ENCODE data around the gene SPNS2. TPM values are rescaled to one million over a fixed set of nuclear protein-coding genes. Genes with fewer than 3 reads are reported as not detected.

The SPNS2 gene
- total and polyA plus RNA-seq, 2 donors (not counting 1 experiment from before 2014, with no cell fraction given): 0.48 TPM; not detected in 1

GRCh38 chr17:4479340-4479981 lies 19.2 kb upstream of the SPNS2 start:
- no peak for ATAC-seq (ENCODE audit: low read depth)
- ChIA-PET CTCF (no interaction called here), POLR2A (no interaction called here)
- DNase-seq: no peak
- H3K9me3 Mint-ChIP-seq (ENCODE audit: insufficient read depth): no peaks in the 10 kb centered on the region
- no peaks in the 10 kb centered on the region for H3K9me3 ChIP-seq (ENCODE audit: control extremely low read depth in 1 of 3, control insufficient read depth in 2 of 3, insufficient read depth in 1 of 3, low read length in 2 of 3)
- no peak overlapping the region for H3K4me3 Mint-ChIP-seq
- no peak overlapping the region for H3K4me2 ChIP-seq (replicated peaks; ENCODE audit: low read depth, low read length, poor library complexity, severe bottlenecking)
- WGBS (ENCODE audit: insufficient coverage): 92% methylated on average over 7 of the region's 8 CpGs
- no peaks in the 10 kb centered on the region for H4K20me1 ChIP-seq (ENCODE audit: control insufficient read depth, insufficient read depth, low read length, poor library complexity, severe bottlenecking)
- H3K27me3 Mint-ChIP-seq: peaks cover 7% of the 10 kb centered on the region
- H3K4me1 Mint-ChIP-seq: peaks cover 17% of the 10 kb centered on the region
- no peak overlapping the region for H2AFZ ChIP-seq (ENCODE audit: insufficient read depth, low read depth, low read length, poor library complexity, severe bottlenecking)
- intact Hi-C loops (cut with micrococcal nuclease): no loop called here
- no peak overlapping the region for H3K4me3 ChIP-seq (ENCODE audit: control extremely low read depth in 1 of 5, extremely low read depth in 1 of 5, insufficient read depth in 1 of 5, low read depth in 2 of 5, low read length in 4 of 5)
- peaks cover 9 to 12% of the 10 kb centered on the region in 2 donors for H3K4me1 ChIP-seq (ENCODE audit: control insufficient read depth in 2 of 2, insufficient read depth in 2 of 2, low read length in 2 of 2)
- no peaks in the 10 kb centered on the region for H3K36me3 ChIP-seq (replicated peaks in 1 of 2; ENCODE audit: control extremely low read depth in 1 of 2, control insufficient read depth in 1 of 2, extremely low read depth in 1 of 2, insufficient read depth in 2 of 2, low read length in 1 of 2)
- H3K27ac Mint-ChIP-seq: no peak overlapping the region
- no peaks in the 10 kb centered on the region for H3K79me2 ChIP-seq (ENCODE audit: control insufficient read depth, insufficient read depth, low read length)
- TF ChIP-seq EZH2 (IDR thresholded peaks at IDR 0.05; ENCODE audit: borderline replicate concordance, insufficient read depth, low read depth, low read length, poor library complexity, severe bottlenecking): no peak
- TF ChIP-seq, protein P1, sequence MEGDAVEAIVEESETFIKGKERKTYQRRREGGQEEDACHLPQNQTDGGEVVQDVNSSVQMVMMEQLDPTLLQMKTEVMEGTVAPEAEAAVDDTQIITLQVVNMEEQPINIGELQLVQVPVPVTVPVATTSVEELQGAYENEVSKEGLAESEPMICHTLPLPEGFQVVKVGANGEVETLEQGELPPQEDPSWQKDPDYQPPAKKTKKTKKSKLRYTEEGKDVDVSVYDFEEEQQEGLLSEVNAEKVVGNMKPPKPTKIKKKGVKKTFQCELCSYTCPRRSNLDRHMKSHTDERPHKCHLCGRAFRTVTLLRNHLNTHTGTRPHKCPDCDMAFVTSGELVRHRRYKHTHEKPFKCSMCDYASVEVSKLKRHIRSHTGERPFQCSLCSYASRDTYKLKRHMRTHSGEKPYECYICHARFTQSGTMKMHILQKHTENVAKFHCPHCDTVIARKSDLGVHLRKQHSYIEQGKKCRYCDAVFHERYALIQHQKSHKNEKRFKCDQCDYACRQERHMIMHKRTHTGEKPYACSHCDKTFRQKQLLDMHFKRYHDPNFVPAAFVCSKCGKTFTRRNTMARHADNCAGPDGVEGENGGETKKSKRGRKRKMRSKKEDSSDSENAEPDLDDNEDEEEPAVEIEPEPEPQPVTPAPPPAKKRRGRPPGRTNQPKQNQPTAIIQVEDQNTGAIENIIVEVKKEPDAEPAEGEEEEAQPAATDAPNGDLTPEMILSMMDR (IDR thresholded peaks at IDR 0.05): no peak
- no peak overlapping the region for H3K27ac ChIP-seq (ENCODE audit: low read length in 2 of 2)
- H3K27me3 ChIP-seq (replicated peaks in 1 of 4; ENCODE audit: control extremely low read depth in 1 of 4, control insufficient read depth in 3 of 4, insufficient read depth in 4 of 4, low read length in 3 of 4): no peaks in the 10 kb centered on the region
- no peak overlapping the region for H3K9ac ChIP-seq (ENCODE audit: low read length)

- Histone ChIP-seq H3K4me1 (ENCODE audit: control insufficient read depth in 2 of 2, insufficient read depth in 2 of 2, low read length in 2 of 2) (peaks cover 9 to 12% of the 10 kb centered on the region in 2 donors), H3K4me3 (ENCODE audit: control extremely low read depth in 1 of 5, extremely low read depth in 1 of 5, insufficient read depth in 1 of 5, low read depth in 2 of 5, low read length in 4 of 5) (no peak overlapping the region), H3K36me3 (replicated peaks in 1 of 2; ENCODE audit: control extremely low read depth in 1 of 2, control insufficient read depth in 1 of 2, extremely low read depth in 1 of 2, insufficient read depth in 2 of 2, low read length in 1 of 2) (no peaks in the 10 kb centered on the region), H3K4me2 (replicated peaks; ENCODE audit: low read depth, low read length, poor library complexity, severe bottlenecking) (no peak overlapping the region), H4K20me1 (ENCODE audit: control insufficient read depth, insufficient read depth, low read length, poor library complexity, severe bottlenecking) (no peaks in the 10 kb centered on the region), H3K79me2 (ENCODE audit: control insufficient read depth, insufficient read depth, low read length) (no peaks in the 10 kb centered on the region), H3K27me3 (replicated peaks in 1 of 4; ENCODE audit: control extremely low read depth in 1 of 4, control insufficient read depth in 3 of 4, insufficient read depth in 4 of 4, low read length in 3 of 4) (no peaks in the 10 kb centered on the region), H3K27ac (ENCODE audit: low read length in 2 of 2) (no peak overlapping the region), H2AFZ (ENCODE audit: insufficient read depth, low read depth, low read length, poor library complexity, severe bottlenecking) (peak overlapping the region; percentile 76), H3K9me3 (ENCODE audit: control extremely low read depth in 1 of 3, control insufficient read depth in 2 of 3, insufficient read depth in 1 of 3, low read length in 2 of 3) (no peaks in the 10 kb centered on the region), H3K9ac (ENCODE audit: low read length) (no peak overlapping the region)
- intact Hi-C loops (cut with micrococcal nuclease): no loop called here
- Mint-ChIP-seq H3K9me3 (ENCODE audit: insufficient read depth) (no peaks in the 10 kb centered on the region), H3K4me1 (peaks cover 20% of the 10 kb centered on the region), H3K27ac (no peak overlapping the region), H3K27me3 (peaks cover 1% of the 10 kb centered on the region), H3K4me3 (no peak overlapping the region)
- CTCF ChIA-PET: interaction anchor here (1.1 kb wide), 1 partner anchor 86 kb away, joined by 3 read pairs; no protein-coding TSS in a partner anchor
- TF ChIP-seq, protein P1 (IDR thresholded peaks at IDR 0.05): no peak
- TF ChIP-seq EZH2 (IDR thresholded peaks at IDR 0.05; ENCODE audit: borderline replicate concordance, insufficient read depth, low read depth, low read length, poor library complexity, severe bottlenecking): no peak
- WGBS (ENCODE audit: insufficient coverage): 70% methylated on average over 6 of the region's 13 CpGs
- POLR2A ChIA-PET: no interaction called here
- DNase-seq (no peak), ATAC-seq (ENCODE audit: low read depth) (no peak)
Measured at GRCh38 chr17:4479982-4480751, 18.5 kb upstream of the SPNS2 start.

All from B cell (primary cell).